Measurements from ENCODE around the gene RET.

- TF ChIP-seq TCF7L2 (IDR thresholded peaks at IDR 0.05; ENCODE audit: low read depth, low read length) (no peak), CTCF (CRISPR knock-in tag; IDR thresholded peaks at IDR 0.05) (no peak), RFX5 (IDR thresholded peaks at IDR 0.05; ENCODE audit: low read depth, low read length) (no peak), NR2F2 (IDR thresholded peaks at IDR 0.05; ENCODE audit: borderline replicate concordance, low read depth) (no peak), ZNF678 (CRISPR knock-in tag; IDR thresholded peaks at IDR 0.05) (no peak), ZKSCAN8 (CRISPR knock-in tag; IDR thresholded peaks at IDR 0.05; ENCODE audit: borderline replicate concordance) (no peak), MXI1 (IDR thresholded peaks at IDR 0.05; ENCODE audit: borderline replicate concordance, low read depth, low read length) (no peak), REST (IDR thresholded peaks at IDR 0.05; ENCODE audit: borderline replicate concordance in 1 of 2, low read depth in 1 of 2, low read length in 2 of 2) (no peak), TGIF2 (CRISPR knock-in tag; IDR thresholded peaks at IDR 0.05) (no peak), SIN3A (IDR thresholded peaks at IDR 0.05; ENCODE audit: borderline replicate concordance, low read depth, low read length) (no peak), ZNF232 (CRISPR knock-in tag; IDR thresholded peaks at IDR 0.05; ENCODE audit: borderline replicate concordance) (no peak)
- TF ChIP-seq, protein P1, sequence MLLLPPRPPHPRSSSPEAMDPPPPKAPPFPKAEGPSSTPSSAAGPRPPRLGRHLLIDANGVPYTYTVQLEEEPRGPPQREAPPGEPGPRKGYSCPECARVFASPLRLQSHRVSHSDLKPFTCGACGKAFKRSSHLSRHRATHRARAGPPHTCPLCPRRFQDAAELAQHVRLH (CRISPR knock-in tag; IDR thresholded peaks at IDR 0.05; ENCODE audit: borderline replicate concordance, low read depth) = no peak
- TF ChIP-seq, protein P2, sequence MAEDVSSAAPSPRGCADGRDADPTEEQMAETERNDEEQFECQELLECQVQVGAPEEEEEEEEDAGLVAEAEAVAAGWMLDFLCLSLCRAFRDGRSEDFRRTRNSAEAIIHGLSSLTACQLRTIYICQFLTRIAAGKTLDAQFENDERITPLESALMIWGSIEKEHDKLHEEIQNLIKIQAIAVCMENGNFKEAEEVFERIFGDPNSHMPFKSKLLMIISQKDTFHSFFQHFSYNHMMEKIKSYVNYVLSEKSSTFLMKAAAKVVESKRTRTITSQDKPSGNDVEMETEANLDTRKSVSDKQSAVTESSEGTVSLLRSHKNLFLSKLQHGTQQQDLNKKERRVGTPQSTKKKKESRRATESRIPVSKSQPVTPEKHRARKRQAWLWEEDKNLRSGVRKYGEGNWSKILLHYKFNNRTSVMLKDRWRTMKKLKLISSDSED (CRISPR knock-in tag; IDR thresholded peaks at IDR 0.05) = no peak
- TF ChIP-seq, protein P3, sequence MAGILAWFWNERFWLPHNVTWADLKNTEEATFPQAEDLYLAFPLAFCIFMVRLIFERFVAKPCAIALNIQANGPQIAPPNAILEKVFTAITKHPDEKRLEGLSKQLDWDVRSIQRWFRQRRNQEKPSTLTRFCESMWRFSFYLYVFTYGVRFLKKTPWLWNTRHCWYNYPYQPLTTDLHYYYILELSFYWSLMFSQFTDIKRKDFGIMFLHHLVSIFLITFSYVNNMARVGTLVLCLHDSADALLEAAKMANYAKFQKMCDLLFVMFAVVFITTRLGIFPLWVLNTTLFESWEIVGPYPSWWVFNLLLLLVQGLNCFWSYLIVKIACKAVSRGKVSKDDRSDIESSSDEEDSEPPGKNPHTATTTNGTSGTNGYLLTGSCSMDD (CRISPR knock-in tag; IDR thresholded peaks at IDR 0.05) = no peak
Observed at GRCh38 chr10:43123361-43124093, 46.7 kb downstream of the RET start.

Measured in HepG2 (cell line).